Colonic mucosa (tissue), 4 donors: ENCODE data around the gene SMS. TPM values are rescaled to one million over a fixed set of nuclear protein-coding genes. Genes with fewer than 3 reads are reported as not detected.
"Not testable (repeated sequence)": the region's sequence is repeated elsewhere in the genome, so short reads cannot be mapped to it uniquely, and the experiment has no call there.

Experiments
- DNase-seq: peaks from one replicate; pipeline ENCODE4 v3.0.0-alpha.2; 2020
- H3K27ac ChIP-seq: fragments of 200-600 bp; one replicate; pipeline ENCODE4 v1.8.0; 2021
- H3K27me3 ChIP-seq: fragments of 200-600 bp; one replicate; pipeline ENCODE4 v1.8.0; 2021
- H3K36me3 ChIP-seq: fragments of 200-600 bp; one replicate; pipeline ENCODE4 v1.8.0; 2021
- H3K4me1 ChIP-seq: fragments of 200-600 bp; one replicate; pipeline ENCODE4 v1.8.0; 2021; ENCODE audit warnings: mild to moderate bottlenecking
- H3K4me3 ChIP-seq: fragments of 200-600 bp; one replicate; pipeline ENCODE4 v1.8.0; 2021
- H3K9ac ChIP-seq, 2 donors: one replicate each; pipeline ENCODE4 v1.7.0; 2013; ENCODE audit warnings: control low read depth in 2 of 2, low read depth in 2 of 2, low read length in 2 of 2
- H3K9me3 ChIP-seq: fragments of 200-600 bp; one replicate; pipeline ENCODE4 v1.8.0; 2021
- CTCF ChIP-seq: fragments of 200-600 bp; IDR thresholded peaks from one replicate; pipeline ENCODE4 v1.8.0; 2022; ENCODE audit warnings: antibody characterized with exemption, mild to moderate bottlenecking
- intact Hi-C: fragments of 100-400 bp; cut with DNase I; formaldehyde crosslinking; loops from one replicate; pipeline ENCODE4 v1.14.1; 2022
- total RNA-seq, 2 donors: library from RNA; stranded (reverse); fragmentation: NEBNext Ultra II Directional in 1 of 2; extraction: Animal tissue kit (Norgen Biotek cat#: 25700) in 1 of 2; gene quantifications; one replicate each; pipeline ENCODE4 v1.2.1, GENCODE V29; 2021
- donor health status: healthy.
- donor health status: DM: no; HTN: no; CAD: no.
- donor health status: DM: no; HTN: no; CAD: no.

Gene SMS
- total RNA-seq, 2 donors from 2014 or later = 73.7 to 100 TPM

- Histone ChIP-seq H3K36me3 (no peaks in the 10 kb centered on the region), H3K4me1 (no peaks in the 10 kb centered on the region), H3K27me3 (no peaks in the 10 kb centered on the region), H3K9me3 (no peaks in the 10 kb centered on the region), H3K27ac (no peak overlapping the region), H3K4me3 (no peak overlapping the region), H3K9ac (no peak overlapping the region)
- no peak for DNase-seq
- intact Hi-C loops = no loop called here
- no peak for TF ChIP-seq CTCF
These were observed 12.1 kb downstream of the SMS start for GRCh38 chrX:21952624-21953023.

GRCh38 chrX:21953195-21953830, 12.8 kb downstream of the SMS start:
- H3K9ac ChIP-seq, H3K4me1 ChIP-seq, DNase-seq, H3K9me3 ChIP-seq, H3K4me3 ChIP-seq, intact Hi-C loops, H3K36me3 ChIP-seq, H3K27ac ChIP-seq, H3K27me3 ChIP-seq: not testable (repeated sequence)

GRCh38 chrX:21955403-21956189, 15.1 kb downstream of the SMS start:
- Histone ChIP-seq H3K4me3 (no peak overlapping the region), H3K27ac (no peak overlapping the region), H3K27me3 (no peaks in the 10 kb centered on the region), H3K4me1 (no peaks in the 10 kb centered on the region), H3K36me3 (no peaks in the 10 kb centered on the region), H3K9me3 (no peaks in the 10 kb centered on the region), H3K9ac (no peak overlapping the region)
- no peak for TF ChIP-seq CTCF
- no peak for DNase-seq
- intact Hi-C loops = no loop called here

GRCh38 chrX:21956783-21957182, 16.3 kb downstream of the SMS start:
- intact Hi-C loops = no loop called here
- no peak for TF ChIP-seq CTCF
- H3K4me1 ChIP-seq = no peaks in the 10 kb centered on the region
- no peaks in the 10 kb centered on the region for H3K9me3 ChIP-seq
- H3K36me3 ChIP-seq = no peaks in the 10 kb centered on the region
- DNase-seq = no peak
- H3K9ac ChIP-seq = no peak overlapping the region
- H3K27me3 ChIP-seq = no peaks in the 10 kb centered on the region
- H3K4me3 ChIP-seq = no peak overlapping the region
- H3K27ac ChIP-seq = no peak overlapping the region

GRCh38 chrX:21958187-21958586, 17.7 kb downstream of the SMS start:
- Histone ChIP-seq H3K4me1 (no peaks in the 10 kb centered on the region), H3K9me3 (no peaks in the 10 kb centered on the region), H3K27me3 (no peaks in the 10 kb centered on the region), H3K9ac (no peak overlapping the region), H3K27ac (no peak overlapping the region), H3K36me3 (no peaks in the 10 kb centered on the region), H3K4me3 (no peak overlapping the region)
- intact Hi-C loops = no loop called here
- TF ChIP-seq CTCF = no peak
- DNase-seq = no peak

- intact Hi-C loops = no loop called here
- Histone ChIP-seq H3K4me1 (no peaks in the 10 kb centered on the region), H3K27me3 (no peaks in the 10 kb centered on the region), H3K36me3 (no peaks in the 10 kb centered on the region), H3K4me3 (no peak overlapping the region), H3K27ac (no peak overlapping the region), H3K9me3 (no peaks in the 10 kb centered on the region), H3K9ac (no peak overlapping the region)
- TF ChIP-seq CTCF = no peak
- no peak for DNase-seq
These were observed 18.4 kb downstream of the SMS start for GRCh38 chrX:21958916-21959315.
